Measurements from ENCODE around the gene PLA2G4D.

DNA sequence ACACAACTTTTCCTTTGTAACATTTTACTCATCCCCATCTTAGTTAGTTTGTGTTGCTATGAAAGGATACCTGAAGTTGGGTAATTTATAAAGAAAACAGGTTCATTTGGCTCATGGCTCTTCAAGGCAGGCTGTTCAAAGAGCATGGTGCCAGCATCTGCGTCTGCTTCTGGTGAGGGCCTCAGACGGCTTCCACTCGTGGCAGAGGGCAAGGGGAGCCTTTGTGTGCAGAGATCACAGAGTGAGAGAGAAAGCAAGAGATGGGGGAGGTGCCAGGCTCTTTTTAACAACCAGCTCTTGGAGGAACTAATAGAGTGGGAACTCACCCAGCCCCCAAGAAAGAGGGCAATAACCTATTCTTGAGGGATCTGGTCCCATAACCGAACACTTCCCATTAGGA, 39.0 kb upstream of the PLA2G4D start:
- TF ChIP-seq CTCF (IDR thresholded peaks at IDR 0.05; ENCODE audit: poor library complexity, severe bottlenecking) (no peak), TAF1 (IDR thresholded peaks at IDR 0.05; ENCODE audit: low read depth) (no peak), MXI1 (conservative IDR thresholded peaks at IDR 0.05; ENCODE audit: poor library complexity, severe bottlenecking) (no peak)
- TF ChIP-seq, protein P1, sequence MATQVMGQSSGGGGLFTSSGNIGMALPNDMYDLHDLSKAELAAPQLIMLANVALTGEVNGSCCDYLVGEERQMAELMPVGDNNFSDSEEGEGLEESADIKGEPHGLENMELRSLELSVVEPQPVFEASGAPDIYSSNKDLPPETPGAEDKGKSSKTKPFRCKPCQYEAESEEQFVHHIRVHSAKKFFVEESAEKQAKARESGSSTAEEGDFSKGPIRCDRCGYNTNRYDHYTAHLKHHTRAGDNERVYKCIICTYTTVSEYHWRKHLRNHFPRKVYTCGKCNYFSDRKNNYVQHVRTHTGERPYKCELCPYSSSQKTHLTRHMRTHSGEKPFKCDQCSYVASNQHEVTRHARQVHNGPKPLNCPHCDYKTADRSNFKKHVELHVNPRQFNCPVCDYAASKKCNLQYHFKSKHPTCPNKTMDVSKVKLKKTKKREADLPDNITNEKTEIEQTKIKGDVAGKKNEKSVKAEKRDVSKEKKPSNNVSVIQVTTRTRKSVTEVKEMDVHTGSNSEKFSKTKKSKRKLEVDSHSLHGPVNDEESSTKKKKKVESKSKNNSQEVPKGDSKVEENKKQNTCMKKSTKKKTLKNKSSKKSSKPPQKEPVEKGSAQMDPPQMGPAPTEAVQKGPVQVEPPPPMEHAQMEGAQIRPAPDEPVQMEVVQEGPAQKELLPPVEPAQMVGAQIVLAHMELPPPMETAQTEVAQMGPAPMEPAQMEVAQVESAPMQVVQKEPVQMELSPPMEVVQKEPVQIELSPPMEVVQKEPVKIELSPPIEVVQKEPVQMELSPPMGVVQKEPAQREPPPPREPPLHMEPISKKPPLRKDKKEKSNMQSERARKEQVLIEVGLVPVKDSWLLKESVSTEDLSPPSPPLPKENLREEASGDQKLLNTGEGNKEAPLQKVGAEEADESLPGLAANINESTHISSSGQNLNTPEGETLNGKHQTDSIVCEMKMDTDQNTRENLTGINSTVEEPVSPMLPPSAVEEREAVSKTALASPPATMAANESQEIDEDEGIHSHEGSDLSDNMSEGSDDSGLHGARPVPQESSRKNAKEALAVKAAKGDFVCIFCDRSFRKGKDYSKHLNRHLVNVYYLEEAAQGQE (IDR thresholded peaks at IDR 0.05; ENCODE audit: borderline replicate concordance) = no peak
